HG02938 (cell line): ENCODE data around the gene NDUFA12.

ENCODE experiments used
- ATAC-seq: cut with Tn5 transposase; IDR thresholded peaks from one replicate; pipeline ENCODE4 v1.9.1; 2021; ENCODE audit warnings: mild to moderate bottlenecking, moderate library complexity; ENCODE audit not compliant: unreplicated experiment

The NDUFA12 gene

GRCh38 chr12:94942663-94943062 is 60.8 kb downstream of the NDUFA12 start:
- no peak for ATAC-seq

- peak; percentile 65 for ATAC-seq
These were observed 62.0 kb downstream of the NDUFA12 start for GRCh38 chr12:94941440-94941862.

- ATAC-seq = no peak
These were observed 62.7 kb downstream of the NDUFA12 start for GRCh38 chr12:94940771-94941170.

- ATAC-seq = no peak
These were observed 64.9 kb downstream of the NDUFA12 start for GRCh38 chr12:94938583-94938982.

- no peak for ATAC-seq
These were observed 72.7 kb downstream of the NDUFA12 start for GRCh38 chr12:94930772-94931171.

- no peak for ATAC-seq
These were observed 73.3 kb downstream of the NDUFA12 start for GRCh38 chr12:94930216-94930654.

GRCh38 chr12:94929780-94930179 is 73.7 kb downstream of the NDUFA12 start:
- no peak for ATAC-seq

- no peak for ATAC-seq
These were observed 77.8 kb downstream of the NDUFA12 start for GRCh38 chr12:94925729-94926128.

- no peak for ATAC-seq
These were observed 78.3 kb downstream of the NDUFA12 start for GRCh38 chr12:94925206-94925605.

- ATAC-seq = no peak
These were observed 80.9 kb downstream of the NDUFA12 start for GRCh38 chr12:94922561-94922960.
